ENCODE measurements around the gene TMEM131L.
"Not testable (repeated sequence)": the region's sequence is repeated elsewhere in the genome, so short reads cannot be mapped to it uniquely, and the experiment has no call there.

Gene TMEM131L

DNA sequence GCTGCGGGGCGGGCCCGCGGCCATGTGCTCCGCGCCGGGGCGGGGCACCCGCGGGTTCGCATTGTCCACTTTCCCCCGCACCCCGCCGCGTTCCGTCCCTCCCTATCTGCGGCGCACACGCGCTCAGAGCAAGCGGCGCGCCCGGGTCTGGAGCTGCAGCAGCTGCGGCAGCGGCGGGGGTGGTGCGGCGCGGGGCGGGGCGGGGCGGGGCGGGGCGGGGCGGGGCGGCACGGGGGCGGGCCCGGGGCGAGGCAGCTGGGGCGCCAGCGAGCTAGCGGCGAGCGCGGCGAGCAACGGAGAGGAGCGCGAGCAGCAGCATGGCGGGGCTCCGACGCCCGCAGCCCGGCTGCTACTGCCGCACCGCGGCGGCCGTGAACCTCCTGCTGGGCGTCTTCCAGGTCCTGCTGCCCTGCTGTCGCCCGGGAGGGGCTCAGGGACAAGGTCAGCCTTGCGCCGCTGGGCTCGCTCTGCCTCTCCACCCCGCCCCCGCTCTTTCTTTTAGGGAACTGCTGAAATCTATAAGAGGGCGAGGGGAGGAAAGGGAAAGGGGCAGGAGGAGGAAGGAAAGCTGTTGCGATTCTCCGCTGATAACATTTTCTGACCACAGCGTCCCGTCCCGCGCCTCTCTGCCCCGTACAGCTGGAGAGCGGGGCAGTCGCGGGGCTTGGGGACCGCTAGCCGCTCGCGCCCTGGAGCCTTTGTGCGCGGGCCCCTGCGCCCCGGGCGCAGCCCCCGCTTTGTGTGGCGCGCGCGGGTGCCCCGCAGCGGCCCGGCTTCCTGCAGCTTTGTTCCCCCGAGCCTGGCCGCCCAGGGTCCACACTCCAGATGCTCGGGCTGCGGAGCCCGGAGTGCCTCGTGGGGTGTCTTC lies at the start of gene TMEM131L:
Gene TMEM131L (plus strand): TSS at position 280 of the 868 bp plus-strand sequence. CDS start 38 bp downstream, at position 318.
- peak; percentile 74 for DNase-seq

DNA sequence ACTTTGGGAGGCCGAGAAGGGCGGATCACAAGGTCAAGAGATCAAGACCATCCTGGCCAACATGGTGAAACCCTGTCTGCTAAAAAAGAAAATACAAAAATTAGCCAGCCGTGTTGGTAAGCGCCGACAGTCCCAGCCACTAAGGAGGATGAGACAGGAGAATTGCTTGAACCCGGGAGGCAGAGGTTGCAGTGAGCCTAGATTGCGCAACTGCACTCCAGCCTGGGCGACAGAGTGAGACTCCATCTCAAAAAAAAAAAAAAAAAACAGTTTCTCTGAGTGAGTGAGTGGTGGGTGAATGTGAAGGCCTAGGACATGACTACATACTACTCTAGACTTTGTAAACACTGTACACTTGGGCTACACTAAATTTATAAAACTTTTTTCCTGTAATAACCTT lies 49.7 kb upstream of the TMEM131L start:
- DNase-seq = not testable (repeated sequence)

- DNase-seq = no peak
Measured at GRCh38 chr4:153418121-153418520, 48.0 kb upstream of the TMEM131L start.

DNA sequence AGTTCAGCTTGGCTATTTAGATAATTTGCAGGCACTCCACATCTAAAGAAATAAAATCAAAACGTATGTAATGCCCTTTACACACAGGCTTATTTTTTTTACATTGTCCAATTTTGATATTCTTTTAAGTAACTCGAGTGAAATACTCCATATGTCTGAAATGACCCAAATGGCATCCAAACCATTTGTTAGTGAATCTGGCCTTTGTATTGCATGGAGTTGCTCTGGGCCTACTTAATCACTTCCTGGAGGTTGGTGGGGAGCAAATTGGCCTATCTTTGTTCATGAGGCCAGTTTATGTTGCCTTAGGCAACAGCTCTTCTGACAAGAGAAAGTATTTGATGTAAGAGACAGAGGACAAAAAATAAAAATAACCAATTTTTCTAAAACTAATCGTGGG lies 47.6 kb upstream of the TMEM131L start:
- no peak for DNase-seq

DNA sequence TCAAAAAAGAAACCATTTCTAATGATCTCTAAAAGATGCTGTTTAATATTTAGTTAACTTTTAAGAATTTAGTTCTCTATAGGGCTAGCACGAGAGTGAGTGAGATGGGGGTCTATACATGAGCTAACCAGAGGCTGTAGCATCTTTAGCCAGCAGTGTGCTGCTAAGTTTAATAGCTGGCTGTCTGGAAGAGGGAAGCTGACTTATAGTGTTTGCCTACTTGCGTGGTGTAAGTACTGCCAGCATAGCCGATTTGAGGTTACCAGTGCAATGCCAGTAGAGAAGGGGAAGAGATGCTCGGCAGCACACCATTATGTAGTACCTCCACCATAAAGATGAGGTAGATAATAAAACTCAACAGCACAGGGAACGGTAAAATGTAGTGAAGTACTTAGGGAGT lies 47.1 kb upstream of the TMEM131L start:
- DNase-seq = no peak

GRCh38 chr4:153419673-153420278 lies 46.4 kb upstream of the TMEM131L start:
- DNase-seq = no peak

DNA sequence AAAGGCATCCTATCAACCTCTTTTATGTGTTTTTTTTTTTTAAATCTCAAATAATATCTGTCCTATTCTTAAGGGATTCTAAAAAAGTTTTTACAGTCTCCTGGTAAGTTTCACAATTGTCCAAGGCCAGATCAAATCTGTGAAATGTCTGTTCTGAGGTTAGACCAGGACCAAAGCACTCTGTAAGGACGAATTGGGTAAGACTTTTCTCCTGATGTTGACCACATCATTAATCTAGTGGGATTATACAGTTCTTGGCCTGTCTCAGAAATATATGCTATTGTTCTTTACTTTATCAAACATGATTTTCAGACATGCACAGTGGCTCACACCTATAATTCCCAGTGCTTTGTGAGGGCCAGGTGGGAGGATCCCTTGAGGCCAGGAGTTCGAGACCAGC lies 45.8 kb upstream of the TMEM131L start:
- no peak for DNase-seq

- DNase-seq = no peak
Measured at GRCh38 chr4:153421941-153422340, 44.2 kb upstream of the TMEM131L start.

- no peak for DNase-seq
Measured at GRCh38 chr4:153426207-153426885, 39.8 kb upstream of the TMEM131L start.

DNA sequence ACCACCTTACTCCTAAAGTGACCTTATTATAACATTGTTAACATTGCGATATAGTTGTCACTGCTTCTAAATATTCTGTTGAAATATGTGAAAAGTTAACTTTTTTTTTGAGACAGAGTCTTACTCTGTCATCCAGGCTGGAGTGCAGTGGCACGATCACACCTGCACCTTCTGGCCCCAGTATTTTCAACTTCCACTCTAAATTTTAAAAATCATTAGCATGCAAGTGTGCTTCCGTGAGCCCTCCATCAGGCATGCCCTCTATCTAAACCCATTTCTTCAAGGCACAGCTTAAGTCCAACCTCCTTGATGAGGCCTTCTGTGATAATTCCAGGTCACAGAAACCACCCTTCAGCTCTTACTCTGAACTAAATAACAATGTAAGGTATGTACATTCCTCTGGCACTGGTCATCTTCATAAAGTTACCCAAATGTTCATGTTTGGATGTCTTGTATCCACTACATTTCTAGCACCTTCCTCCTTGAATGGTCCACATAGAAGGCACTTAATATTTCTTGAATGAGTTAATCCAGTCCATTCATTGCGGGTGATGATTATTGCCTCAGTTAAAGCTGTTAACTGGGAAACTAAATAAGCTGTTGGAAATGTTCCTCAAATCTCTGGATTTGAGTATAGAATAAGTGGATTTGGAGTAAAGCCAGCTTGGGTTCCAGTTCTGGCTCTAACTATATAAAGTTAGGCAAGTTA lies 38.6 kb upstream of the TMEM131L start:
- no peak for DNase-seq

GRCh38 chr4:153428941-153429475 lies 37.2 kb upstream of the TMEM131L start:
- no peak for DNase-seq

DNA sequence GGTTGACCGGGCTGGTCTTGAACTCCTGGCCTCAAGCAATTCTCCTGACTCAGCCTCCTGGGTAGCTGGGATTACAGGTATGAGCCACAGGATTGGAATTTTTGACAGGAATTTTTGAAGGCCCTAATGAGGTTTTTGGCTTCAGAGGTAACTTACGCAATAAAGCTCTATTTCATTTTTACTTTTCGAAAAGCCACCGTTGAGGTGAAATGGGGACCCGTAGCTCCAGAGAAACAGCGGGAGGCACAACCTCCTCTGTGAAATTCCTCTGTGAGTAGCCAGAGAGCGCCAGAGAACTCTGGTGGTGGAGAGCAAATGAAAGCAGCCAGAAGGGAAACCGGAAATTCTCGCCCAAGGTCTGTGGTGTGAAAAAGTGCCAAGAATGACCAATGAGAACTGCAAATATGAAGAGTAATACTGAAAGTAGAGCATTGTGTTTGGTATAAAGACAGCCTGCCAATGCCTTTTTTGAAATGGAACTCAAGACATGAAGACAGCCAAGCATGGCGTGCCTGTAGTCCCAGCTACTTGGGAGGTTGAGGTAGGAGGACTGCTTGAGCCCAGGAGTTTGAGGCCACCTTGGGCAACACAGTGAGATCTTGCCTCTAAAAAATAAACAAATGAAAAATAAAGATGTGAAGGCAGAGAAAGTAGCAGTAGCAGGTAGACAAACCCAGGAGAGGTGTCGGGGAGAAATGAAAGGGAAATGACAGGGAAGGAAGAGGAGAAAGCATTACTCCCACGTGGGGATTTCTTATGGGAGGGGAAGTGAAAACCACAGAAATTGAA lies 33.0 kb upstream of the TMEM131L start:
- DNase-seq = peak; percentile 48

DNA sequence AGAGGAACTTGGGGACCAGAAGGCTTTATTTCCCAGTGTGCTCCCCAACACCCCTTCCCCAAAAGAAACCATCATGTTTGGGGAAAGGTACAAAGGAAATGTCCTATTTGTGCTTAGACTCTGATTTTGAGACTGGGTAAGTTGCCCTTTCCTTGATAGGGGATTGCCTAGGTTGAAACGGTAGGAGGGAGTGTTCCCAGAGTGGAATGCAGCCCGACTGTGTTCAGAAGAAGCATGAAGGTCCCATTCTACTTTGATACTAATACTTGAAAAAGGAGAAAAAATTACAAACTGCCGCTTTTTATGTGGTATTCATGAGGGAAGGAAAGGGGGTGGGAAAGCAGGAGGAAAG lies 32.4 kb upstream of the TMEM131L start:
- no peak for DNase-seq

DNA sequence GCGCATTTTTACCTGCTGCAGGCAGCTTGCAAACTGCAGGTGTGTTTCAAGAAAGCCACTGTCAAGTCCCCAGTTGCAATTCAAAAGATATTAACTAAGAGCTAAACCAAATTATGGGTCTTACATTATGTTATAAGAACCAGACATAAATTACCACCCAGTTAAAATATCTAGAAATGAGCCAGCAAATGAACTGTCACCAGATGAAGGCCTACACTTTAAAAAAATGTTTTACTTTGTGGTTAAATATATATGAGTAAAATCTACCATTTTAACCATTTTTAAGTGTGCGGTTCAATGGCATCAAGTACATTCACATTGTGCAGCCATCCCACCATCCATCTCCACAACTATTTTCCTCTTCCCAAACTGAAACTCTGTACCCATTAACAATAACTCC lies 32.0 kb upstream of the TMEM131L start:
- DNase-seq = no peak

GRCh38 chr4:153438916-153439756 lies 27.0 kb upstream of the TMEM131L start:
- peak; percentile 37 for DNase-seq

DNA sequence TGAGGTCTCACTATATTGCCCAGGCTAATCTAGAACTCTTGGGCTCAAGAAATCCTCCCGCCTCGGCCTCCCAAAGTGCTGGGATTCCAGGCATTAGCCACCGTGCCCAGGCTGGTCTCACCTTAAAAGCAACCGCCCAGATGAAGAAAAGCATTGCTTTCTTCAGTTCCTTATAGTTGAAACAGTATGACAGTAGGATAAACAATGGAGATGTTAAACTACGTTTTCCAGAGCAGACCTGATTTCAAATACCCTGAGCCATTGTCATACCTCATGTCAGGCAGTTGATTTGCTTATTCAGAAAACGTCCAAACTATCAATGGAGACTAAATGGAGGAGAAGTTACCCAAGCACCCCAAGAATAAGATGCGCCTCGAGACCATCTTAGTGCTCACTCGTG lies 26.3 kb upstream of the TMEM131L start:
- no peak for DNase-seq

- DNase-seq = no peak
Measured at GRCh38 chr4:153440475-153440874, 25.7 kb upstream of the TMEM131L start.

GRCh38 chr4:153447175-153447905 lies 18.8 kb upstream of the TMEM131L start:
- no peak for DNase-seq

DNA sequence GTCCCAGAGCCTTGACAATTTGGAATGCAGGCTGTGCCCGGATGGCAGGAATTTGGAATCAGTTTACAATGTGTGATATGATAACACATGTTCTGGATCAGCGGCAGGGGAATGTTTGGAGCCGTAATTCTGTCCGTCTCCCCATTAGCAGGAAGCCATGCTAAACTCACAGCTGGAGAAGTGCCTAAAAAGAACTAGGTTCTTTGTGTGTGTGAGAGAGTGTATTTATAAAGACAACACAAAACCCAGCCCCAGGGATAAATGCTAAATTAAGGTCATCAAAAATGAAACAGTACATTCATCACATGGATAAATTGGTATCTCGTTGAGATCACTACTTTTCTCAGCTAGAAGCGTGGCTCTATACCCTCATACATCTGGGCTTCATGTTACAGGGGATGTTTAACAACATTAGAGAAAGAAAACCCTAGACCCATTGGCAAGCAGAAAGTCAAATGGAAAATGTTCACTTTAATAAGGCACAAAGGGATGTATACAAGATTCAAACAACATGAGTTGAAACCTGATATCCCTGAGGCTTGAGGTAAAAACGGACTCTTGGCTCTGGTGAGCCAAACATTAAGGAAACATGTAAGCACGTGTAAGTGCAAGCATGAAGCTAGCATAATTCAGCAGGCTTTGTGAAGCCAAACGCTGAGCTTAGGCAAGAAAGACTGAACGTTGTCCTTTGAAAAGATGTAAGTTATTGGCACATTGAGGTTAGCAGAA lies 18.0 kb upstream of the TMEM131L start:
- no peak for DNase-seq

GRCh38 chr4:153449338-153449737 lies 16.8 kb upstream of the TMEM131L start:
- no peak for DNase-seq

Data from activated T-cell treated with anti-CD3 and anti-CD28 coated beads, Interleukin-2, amount 50 U/mL, for 1 hour (primary cell).